ENCODE results near the gene ZNHIT2. TPM values are rescaled to one million over a fixed set of nuclear protein-coding genes. Genes with fewer than 3 reads are reported as not detected.
"Not testable (repeated sequence)": the region's sequence is repeated elsewhere in the genome, so short reads cannot be mapped to it uniquely, and the experiment has no call there.

ZNHIT2 gene
- total and polyA plus RNA-seq, 2 of the 8 experiments (the other 6 are each of a cell fraction or from before 2014, with no cell fraction given): 13.0 to 16.1 TPM

- not testable (repeated sequence) for H2BK5ac ChIP-seq (ENCODE audit: low read depth, low read length); H4K5ac ChIP-seq (ENCODE audit: insufficient read length, low read depth, low read length); H3K9ac ChIP-seq (replicated peaks in 1 of 4; ENCODE audit: extremely low read depth in 1 of 4, low read depth in 3 of 4, low read length in 3 of 4); H3K23me2 ChIP-seq (ENCODE audit: low read depth, low read length); H2BK12ac ChIP-seq (ENCODE audit: low read depth, low read length); H4K20me1 ChIP-seq (replicated peaks in 1 of 2; ENCODE audit: control insufficient read depth in 1 of 2, insufficient read depth in 2 of 2, low read length in 2 of 2); H3K4me2 ChIP-seq (ENCODE audit: insufficient read depth in 1 of 2, low read depth in 2 of 2, low read length in 2 of 2); H3K56ac ChIP-seq (replicated peaks; ENCODE audit: insufficient read length, low read depth, low read length); H3K27ac ChIP-seq (ENCODE audit: low read depth, low read length); H3K23ac ChIP-seq (ENCODE audit: insufficient read length); H3K4ac ChIP-seq (replicated peaks; ENCODE audit: insufficient read length, low read depth, low read length); H2BK15ac ChIP-seq (ENCODE audit: low read length); H3K4me3 ChIP-seq (ENCODE audit: extremely low read depth in 1 of 4, insufficient read depth in 2 of 4, low read depth in 3 of 4, low read length in 4 of 4); H2BK120ac ChIP-seq (replicated peaks; ENCODE audit: low read depth, low read length); H3K18ac ChIP-seq (ENCODE audit: extremely low read depth, low read length); DNase-seq (ENCODE audit: low read depth in 1 of 2, low spot score in 2 of 2); H4K91ac ChIP-seq (replicated peaks; ENCODE audit: insufficient read length, low read length); H3K14ac ChIP-seq (ENCODE audit: insufficient read length); H2AFZ ChIP-seq (ENCODE audit: low read length); FAIRE-seq; H2BK20ac ChIP-seq (ENCODE audit: low read length); H4K8ac ChIP-seq (ENCODE audit: extremely low read depth, insufficient read depth, low read length); H2AK5ac ChIP-seq (ENCODE audit: low read depth, low read length); H3K27me3 ChIP-seq (replicated peaks in 1 of 4; ENCODE audit: control insufficient read depth in 3 of 4, extremely low read depth in 1 of 4, insufficient read depth in 3 of 4, low read length in 3 of 4); H3K9me3 ChIP-seq (ENCODE audit: insufficient read depth in 2 of 2, low read depth in 1 of 2, low read length in 1 of 2)
- WGBS, 2 experiments (ENCODE audit: extremely low coverage in 1 of 2, insufficient coverage in 1 of 2, insufficient read length in 1 of 2, insufficient replicate concordance in 2 of 2, low coverage in 1 of 2, low lambda C conversion rate in 2 of 2, missing lambda C conversion rate in 1 of 2): 94% methylated on average over 18 of the region's 18 CpGs; no CpG with 5 or more reads in 1 of the 2 experiments
- Histone ChIP-seq H3K79me2 (ENCODE audit: control insufficient read depth in 1 of 2, insufficient read depth in 2 of 2, low read length in 2 of 2) (peaks cover 6 to 36% of the 10 kb centered on the region in 2 experiments), H3K36me3 (ENCODE audit: control insufficient read depth in 2 of 4, insufficient read depth in 4 of 4, low read length in 3 of 4) (peaks cover 11 to 35% (median 18%) of the 10 kb centered on the region in 4 experiments), H3K4me1 (replicated peaks in 1 of 4; ENCODE audit: control insufficient read depth in 3 of 4, insufficient read depth in 4 of 4, low read length in 3 of 4) (peaks cover 0 to 13% (median 8%) of the 10 kb centered on the region in 4 experiments; a peak in 6 of 7 replicates), H3K79me1 (ENCODE audit: low read depth, low read length) (peaks cover 13% of the 10 kb centered on the region)
- CTCF ChIA-PET (ENCODE audit: partially characterized antibody): interaction anchor here (0.6 to 2.2 kb wide), 15 partner anchors 8 to 271 kb away, joined by 3 to 12 read pairs (median 3); partner anchors contain the start of gene POLA2
- TF ChIP-seq POLR2AphosphoS5 (IDR thresholded peaks at IDR 0.05; ENCODE audit: low read depth, low read length): peak; percentile 17; the same call in 1 of the 2 replicates
- POLR2A ChIA-PET (ENCODE audit: partially characterized antibody): interaction anchor here (1.0 to 17.4 kb wide), 12 partner anchors 10 to 482 kb away, joined by 3 to 305 read pairs (median 6); partner anchors contain the start of genes CAPN1, SYVN1 and VPS51
Measured at GRCh38 chr11:65118891-65119669, 1.6 kb upstream of the ZNHIT2 start.
